GM21515 (cell line): Measurements from ENCODE around the gene MCM3AP.
A peak's percentile ranks its signal among the peaks of the same experiment; 100 is the strongest.
"Not testable (repeated sequence)": the region's sequence is repeated elsewhere in the genome, so short reads cannot be mapped to it uniquely, and the experiment has no call there.

Experiments used
- ATAC-seq: cut with Tn5 transposase; IDR thresholded peaks from one replicate; pipeline ENCODE4 v1.9.1; 2021; ENCODE audit not compliant: unreplicated experiment

The MCM3AP gene

DNA sequence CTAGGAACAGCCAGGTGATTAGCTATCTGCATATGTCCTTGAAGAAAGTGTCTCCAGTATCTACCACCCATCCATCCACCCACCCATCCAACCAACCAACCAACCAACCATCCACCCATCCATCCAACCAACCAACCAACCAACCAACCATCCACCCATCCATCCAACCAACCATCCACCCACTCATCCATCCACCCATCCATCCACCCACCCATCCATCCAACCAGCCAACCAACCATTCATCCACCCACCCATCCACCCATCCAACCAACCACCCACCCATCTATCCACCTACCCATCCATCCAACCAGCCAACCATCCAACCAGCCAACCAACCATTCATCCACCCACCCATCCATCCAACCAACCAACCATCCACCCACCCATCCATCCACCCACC is 26.2 kb upstream of the MCM3AP start:
- ATAC-seq: no peak

GRCh38 chr21:46310260-46310659 is 24.8 kb upstream of the MCM3AP start:
- not testable (repeated sequence) for ATAC-seq

- ATAC-seq: no peak
These were observed 23.0 kb upstream of the MCM3AP start for GRCh38 chr21:46308431-46308830.

GRCh38 chr21:46307625-46308024 is 22.2 kb upstream of the MCM3AP start:
- ATAC-seq: no peak

DNA sequence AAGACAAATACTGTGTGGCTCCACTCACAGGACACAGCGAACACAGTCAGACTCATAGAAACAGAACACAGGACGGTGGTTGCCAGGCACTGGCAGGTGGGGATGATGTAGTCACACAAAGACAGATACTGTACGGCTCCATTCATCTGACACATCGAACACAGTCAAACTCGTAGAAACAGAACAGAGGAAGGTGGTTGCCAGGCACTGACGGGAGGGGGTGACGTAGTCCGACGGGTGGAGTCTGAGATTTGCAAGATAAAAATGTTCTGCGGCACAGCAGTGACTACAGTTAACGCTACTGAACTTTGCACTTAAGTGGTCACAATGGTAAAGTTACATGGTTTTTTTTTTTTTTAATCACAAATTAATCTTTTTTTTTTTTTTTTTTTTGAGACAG is 19.5 kb upstream of the MCM3AP start:
- ATAC-seq: no peak

DNA sequence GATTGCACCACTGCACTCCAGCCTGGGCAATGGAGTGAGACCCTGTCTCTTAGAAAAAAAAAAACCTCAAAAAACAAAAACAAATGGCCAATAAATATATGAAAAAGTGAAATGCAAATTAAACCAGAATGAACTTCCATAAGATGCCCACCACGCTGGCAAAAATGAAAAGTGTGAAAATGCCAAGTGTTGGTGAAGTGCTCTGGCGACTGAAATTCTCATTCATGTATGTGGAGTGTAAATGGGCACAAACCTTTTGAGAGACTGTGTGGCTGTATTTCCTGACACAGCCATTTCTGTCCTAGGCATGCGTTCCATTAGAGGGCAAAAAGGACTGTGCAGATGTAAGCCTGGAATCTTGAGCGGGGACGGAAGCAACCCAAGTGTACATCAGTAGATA is 19.0 kb upstream of the MCM3AP start:
- no peak for ATAC-seq

GRCh38 chr21:46301759-46302158 is 16.3 kb upstream of the MCM3AP start:
- ATAC-seq: no peak

DNA sequence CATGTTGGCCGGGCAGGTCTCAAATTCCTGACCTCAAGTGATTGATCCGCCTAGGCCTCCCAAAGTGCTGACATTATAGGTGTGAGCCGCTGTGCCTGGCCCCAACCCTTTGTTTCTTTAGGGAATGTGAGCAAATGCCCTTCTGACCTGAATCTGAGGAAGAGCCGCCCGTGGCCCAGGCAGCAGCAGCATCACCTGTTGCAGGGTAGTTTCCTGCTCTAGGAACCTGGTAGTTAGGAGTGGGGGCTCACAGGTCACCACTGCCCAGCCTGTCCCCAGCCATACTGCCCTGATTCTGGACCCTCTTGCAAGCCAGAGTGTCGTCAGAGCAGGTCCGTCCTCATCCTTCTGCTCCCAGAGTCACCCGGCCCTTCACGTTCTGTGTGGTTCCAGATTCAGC is 13.8 kb upstream of the MCM3AP start:
- ATAC-seq: no peak

DNA sequence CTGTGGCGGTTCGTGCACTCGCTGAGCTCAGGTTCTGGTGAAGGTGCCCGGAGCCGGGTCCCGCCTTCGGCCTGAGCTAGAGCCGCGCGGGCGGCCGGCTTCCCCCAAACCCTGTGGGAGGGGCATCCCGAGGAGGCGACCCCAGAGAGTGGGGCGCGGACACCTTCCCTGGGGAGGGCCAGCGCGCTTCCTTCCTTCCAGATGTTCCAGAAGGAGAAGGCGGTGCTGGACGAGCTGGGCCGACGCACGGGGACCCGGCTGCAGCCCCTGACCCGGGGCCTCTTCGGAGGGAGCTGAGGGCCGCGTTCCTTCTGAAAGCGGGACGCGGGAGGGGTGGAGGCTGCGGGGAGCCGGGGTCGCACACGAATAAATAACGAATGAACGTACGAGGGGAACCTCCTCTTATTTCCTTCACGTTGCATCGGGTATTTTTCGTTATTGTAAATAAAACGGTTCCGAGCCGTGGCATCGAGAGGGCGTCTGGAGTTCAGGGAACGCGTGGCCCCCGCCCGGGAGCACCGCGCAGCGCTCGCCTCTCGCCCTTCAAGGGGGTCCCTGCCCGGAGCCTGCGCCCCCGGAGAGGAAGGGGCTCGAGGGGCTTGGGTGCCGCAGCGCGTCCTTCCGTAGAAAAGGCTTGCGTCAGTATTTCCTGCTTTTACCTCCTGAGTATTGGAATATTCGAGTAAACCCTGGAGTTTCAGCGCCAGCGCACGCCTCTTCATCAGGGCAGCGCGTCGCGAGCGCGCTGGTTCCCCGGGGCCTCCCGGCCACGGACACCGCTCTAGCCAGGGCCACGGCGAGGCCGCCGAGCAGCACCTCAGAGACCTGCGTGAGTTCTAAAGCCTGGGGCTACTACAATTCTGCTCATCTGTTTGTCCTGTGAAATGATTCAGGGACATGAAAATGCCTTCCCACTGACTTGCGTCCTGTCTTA is 12.2 kb upstream of the MCM3AP start:
- ATAC-seq: no peak

- ATAC-seq: no peak
These were observed 10.8 kb upstream of the MCM3AP start for GRCh38 chr21:46295996-46296752.

DNA sequence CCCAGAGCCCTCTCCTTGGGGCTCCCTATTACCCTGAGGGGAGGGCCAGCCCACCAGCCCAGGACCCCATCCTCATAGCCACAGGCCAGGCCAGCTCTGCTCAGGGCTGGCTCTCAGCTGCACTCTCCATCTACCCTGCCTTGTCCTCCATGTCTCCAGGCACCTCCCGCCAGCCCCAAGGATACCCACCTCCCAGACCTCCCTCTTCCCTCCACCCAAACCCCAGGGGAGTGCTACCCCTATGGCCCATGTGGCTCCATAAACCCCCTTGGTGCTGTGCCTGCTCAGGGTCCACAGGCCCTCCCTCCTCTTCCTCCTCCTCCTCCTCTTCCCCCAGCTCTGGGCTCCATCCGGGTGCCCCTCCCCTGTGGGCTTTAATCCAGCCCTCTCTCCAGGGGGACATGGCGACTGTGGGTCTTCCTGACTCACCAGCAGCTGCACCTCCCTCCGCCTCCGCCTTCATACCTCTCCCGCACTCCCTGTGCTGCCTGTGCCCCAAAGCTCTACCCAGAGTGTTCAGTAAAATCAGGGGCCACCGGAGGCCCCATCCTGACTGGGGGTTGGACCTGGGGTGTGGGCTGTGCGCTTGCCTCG is 9.9 kb upstream of the MCM3AP start:
- no peak for ATAC-seq

DNA sequence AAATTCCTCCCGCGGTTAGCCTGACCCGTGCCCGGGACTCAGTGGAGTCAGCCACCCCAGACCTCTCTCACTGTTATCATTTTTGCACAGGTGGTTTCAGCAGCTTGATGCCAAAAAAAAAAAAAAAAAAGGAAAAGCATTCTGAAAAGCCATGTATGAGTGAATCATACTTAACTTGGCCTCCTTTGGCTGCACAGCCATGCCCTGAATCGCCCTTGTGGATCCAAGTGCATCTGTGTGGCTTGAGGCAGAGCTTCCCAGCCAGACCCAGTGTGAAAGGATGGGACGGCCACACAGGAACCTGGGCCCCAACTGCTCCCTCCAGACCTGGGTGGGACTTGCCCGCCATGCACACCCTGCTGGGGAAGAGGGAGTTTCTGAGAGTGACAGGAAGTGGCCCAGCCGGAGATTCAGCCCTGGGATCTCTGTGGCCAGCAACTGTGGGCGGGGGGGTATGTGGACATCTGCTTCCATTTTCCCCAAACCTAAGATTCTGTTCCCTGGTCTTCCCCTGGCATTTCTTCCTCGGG is 9.3 kb upstream of the MCM3AP start:
- no peak for ATAC-seq

DNA sequence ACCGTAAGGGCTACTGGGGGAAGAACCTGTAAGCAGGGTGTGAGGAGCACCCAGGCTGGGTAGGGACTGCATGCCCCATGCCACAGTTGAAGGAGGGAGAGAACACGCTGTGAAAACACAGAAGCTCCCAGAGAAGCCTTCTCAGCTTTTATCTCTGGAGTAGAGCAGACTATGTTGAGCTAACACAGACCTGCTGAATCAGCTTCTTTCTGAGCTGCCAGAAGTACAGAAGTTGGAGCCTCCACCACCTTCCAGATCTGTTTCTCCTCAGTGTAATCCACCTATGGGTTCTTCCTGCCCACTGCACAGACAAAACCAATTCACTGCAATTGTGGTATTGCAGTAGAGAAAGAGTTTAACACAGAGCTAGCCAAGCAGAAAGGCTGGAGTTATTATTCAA is 6.2 kb upstream of the MCM3AP start:
- ATAC-seq: no peak

DNA sequence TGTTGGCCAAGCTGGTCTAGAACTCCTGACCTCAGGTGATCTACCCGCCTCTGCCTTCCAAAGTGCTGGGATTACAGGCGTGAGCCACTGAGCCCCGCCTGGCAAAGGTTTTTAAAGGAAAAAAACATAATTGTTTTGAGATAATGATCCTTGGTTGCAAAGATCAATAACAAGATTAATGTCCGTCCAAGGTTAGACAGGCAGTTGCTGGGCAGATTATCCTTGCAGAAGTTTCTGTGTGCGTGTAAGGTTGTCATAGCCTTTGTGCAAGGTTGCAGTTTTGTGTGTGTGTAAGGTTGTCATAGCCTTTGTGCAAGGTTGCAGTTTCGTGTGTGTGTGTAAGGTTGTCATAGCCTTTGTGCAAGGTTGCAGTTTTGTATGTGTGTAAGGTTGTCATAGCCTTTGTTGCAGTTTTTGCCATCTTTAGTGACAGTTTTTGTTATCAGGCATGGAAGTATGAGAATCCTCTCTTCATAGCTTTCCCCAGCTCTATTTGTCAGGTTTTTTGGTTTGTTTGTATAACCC is 4.3 kb upstream of the MCM3AP start:
- no peak for ATAC-seq

DNA sequence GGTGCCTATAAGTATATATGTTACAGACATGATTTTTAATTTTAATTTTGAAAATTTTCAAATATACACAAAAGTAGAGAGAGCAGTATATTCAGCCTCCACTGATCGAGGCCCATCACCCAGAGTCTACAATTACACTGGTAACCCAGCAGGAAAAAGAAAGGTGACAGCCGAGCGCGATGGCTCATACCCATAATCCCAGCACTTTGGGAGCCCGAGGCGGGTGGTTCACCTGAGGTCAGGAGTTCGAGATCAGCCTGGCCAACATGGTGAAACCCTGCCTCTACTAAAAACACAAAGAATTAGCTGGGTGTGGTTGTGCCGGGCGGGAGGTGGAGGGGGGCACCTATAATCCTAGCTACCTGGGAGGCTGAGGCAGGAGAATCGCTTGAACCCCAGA is 2.1 kb upstream of the MCM3AP start:
- no peak for ATAC-seq

DNA sequence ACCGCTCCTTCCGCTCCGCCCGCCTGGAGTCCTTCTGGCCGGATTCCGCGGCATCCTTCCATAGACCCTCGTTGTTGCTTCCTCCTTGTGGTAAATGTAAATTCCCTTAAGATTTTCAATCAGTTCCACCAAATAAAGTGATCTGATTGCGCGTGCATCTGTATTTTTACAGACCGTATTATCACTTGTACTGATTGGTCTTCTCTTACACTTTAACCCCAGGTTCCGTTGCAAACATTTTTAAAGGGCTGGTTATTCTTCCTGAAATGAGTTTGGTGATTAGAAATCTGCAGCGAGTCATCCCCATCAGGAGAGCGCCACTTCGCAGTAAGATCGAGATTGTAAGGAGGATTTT is 1.2 kb upstream of the MCM3AP start:
- ATAC-seq: no peak

- ATAC-seq: peak; percentile 78
These were observed 593 bp upstream of the MCM3AP start, which contains the start of gene YBEY for GRCh38 chr21:46285761-46286647. TSS of gene YBEY (plus strand) at chr21:46286342. CDS start at chr21:46286914, 572 bp downstream.

DNA sequence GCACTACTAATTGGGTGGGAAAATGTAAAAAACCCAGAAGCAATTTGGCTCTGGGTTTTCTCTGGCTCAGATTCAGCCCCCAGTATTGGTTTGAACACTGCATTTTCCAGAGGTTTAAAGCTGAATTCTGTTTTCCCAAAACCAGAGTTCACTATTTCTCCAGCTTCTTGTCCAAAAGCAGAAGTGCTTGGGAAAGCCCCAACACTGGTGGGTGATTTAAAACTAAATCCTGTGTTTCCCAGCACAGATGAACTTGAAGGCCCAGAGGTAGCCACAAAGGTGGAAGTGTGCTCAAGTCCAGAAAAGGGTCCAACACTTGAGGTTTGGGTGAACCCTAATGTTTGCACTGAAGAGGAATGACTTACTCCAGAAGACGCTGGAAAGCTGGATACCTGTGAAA is 678 bp downstream of the MCM3AP start:
- no peak for ATAC-seq

- ATAC-seq: no peak
These were observed 1.2 kb downstream of the MCM3AP start for GRCh38 chr21:46284077-46284644.

- no peak for ATAC-seq
These were observed 10.5 kb downstream of the MCM3AP start for GRCh38 chr21:46274797-46275390.
